H1 (cell line): ENCODE measurements around the gene MYL11. TPM values are rescaled to one million over a fixed set of nuclear protein-coding genes. Genes with fewer than 3 reads are reported as not detected.

ENCODE experiments used
- CTCF ChIA-PET: fragments of 300-600 bp; sonication (Branson Sonifier 250); formaldehyde crosslinking; loops from one replicate; lab custom pipeline; 2021; ENCODE audit not compliant: partially characterized antibody; lab: Charles Lee
- POLR2A ChIA-PET: fragments of 300-600 bp; sonication (Branson Sonifier 250); formaldehyde crosslinking; loops from one replicate; lab custom pipeline; 2021; ENCODE audit warnings: inconsistent platforms; ENCODE audit not compliant: partially characterized antibody; lab: Charles Lee
- DNase-seq, 2 experiments: peaks; one replicate each; pipeline versions ENCODE4 v3.0.0 to v3.0.0-alpha.2; 2010 to 2022; ENCODE audit warnings: low spot score in 2 of 2, low read depth in 1 of 2, mixed read lengths in 1 of 2
- FAIRE-seq: peaks from 2 replicates; lab custom pipeline; 2011; peaks lifted over from hg19 to GRCh38; lab: Jason Lieb, UNC
- H2AFZ ChIP-seq: 2 replicates; pipeline ENCODE4 v1.8.1; 2012; ENCODE audit warnings: low read length, inconsistent platforms
- H2AK5ac ChIP-seq: 2 replicates; pipeline ENCODE4 v1.6.1; 2013; ENCODE audit warnings: low read depth, low read length
- H2BK120ac ChIP-seq: replicated peaks from 2 replicates; pipeline ENCODE3; 2013; ENCODE audit warnings: low read depth, low read length, inconsistent platforms
- H2BK12ac ChIP-seq: 2 replicates; pipeline ENCODE4 v1.6.1; 2013; ENCODE audit warnings: low read depth, low read length
- H2BK15ac ChIP-seq: 2 replicates; pipeline ENCODE4 v1.6.1; 2013; ENCODE audit warnings: low read length
- H2BK20ac ChIP-seq: 2 replicates; pipeline ENCODE4 v1.6.1; 2013; ENCODE audit warnings: low read length
- H2BK5ac ChIP-seq: 2 replicates; pipeline ENCODE4 v1.6.1; 2013; ENCODE audit warnings: low read depth, low read length
- H3K14ac ChIP-seq: 2 replicates; pipeline ENCODE4 v1.6.1; 2013; ENCODE audit warnings: inconsistent platforms; ENCODE audit not compliant: insufficient read length
- H3K18ac ChIP-seq: 2 replicates; pipeline ENCODE4 v1.6.1; 2013; ENCODE audit warnings: low read length; ENCODE audit errors: extremely low read depth
- H3K23ac ChIP-seq: 2 replicates; pipeline ENCODE4 v1.6.1; 2013; ENCODE audit warnings: inconsistent platforms; ENCODE audit not compliant: insufficient read length
- H3K23me2 ChIP-seq: 2 replicates; pipeline ENCODE4 v1.6.1; 2013; ENCODE audit warnings: low read depth, low read length
- H3K27ac ChIP-seq: 2 replicates; pipeline ENCODE4 v1.6.1; 2011; ENCODE audit warnings: low read depth, low read length, inconsistent platforms
- H3K27me3 ChIP-seq, 4 experiments: replicated peaks in 1 of 4; 1 replicate in 1 of 4; 2 replicates in 3 of 4; pipeline versions ENCODE4 v1.6.1 to v1.8.1; 2011 to 2013; ENCODE audit warnings: low read length in 3 of 4, mild to moderate bottlenecking in 3 of 4, inconsistent platforms in 2 of 4, mixed read lengths in 2 of 4, moderate library complexity in 1 of 4; ENCODE audit not compliant: control insufficient read depth in 3 of 4, insufficient read depth in 3 of 4; ENCODE audit errors: extremely low read depth in 1 of 4
- H3K36me3 ChIP-seq, 4 experiments: 2 replicates each; pipeline versions ENCODE4 v1.6.1 to v1.8.1; 2011 to 2013; ENCODE audit warnings: mild to moderate bottlenecking in 4 of 4, low read length in 3 of 4, moderate library complexity in 2 of 4, control low read depth in 1 of 4, inconsistent platforms in 1 of 4; ENCODE audit not compliant: insufficient read depth in 4 of 4, control insufficient read depth in 2 of 4
- H3K4ac ChIP-seq: replicated peaks from 2 replicates; pipeline ENCODE3; 2013; ENCODE audit warnings: low read length, low read depth, mixed read lengths, inconsistent platforms; ENCODE audit not compliant: insufficient read length
- H3K4me1 ChIP-seq, 4 experiments: replicated peaks in 1 of 4; 1 replicate in 1 of 4; 2 replicates in 3 of 4; pipeline versions ENCODE4 v1.6.1 to v1.8.1; 2011 to 2013; ENCODE audit warnings: low read length in 3 of 4, inconsistent platforms in 2 of 4, mixed read lengths in 1 of 4; ENCODE audit not compliant: insufficient read depth in 4 of 4, control insufficient read depth in 3 of 4
- H3K4me2 ChIP-seq, 2 experiments: 2 replicates each; pipeline versions ENCODE4 v1.6.1 to v1.8.1; 2011 to 2013; ENCODE audit warnings: low read depth in 2 of 2, low read length in 2 of 2, control low read depth in 1 of 2, inconsistent platforms in 1 of 2, mild to moderate bottlenecking in 1 of 2; ENCODE audit not compliant: insufficient read depth in 1 of 2
- H3K4me3 ChIP-seq, 4 experiments: fragments of 200-600, 300-600 bp in 1 of 4; sonication (generic), shearing (Covaris generic), sonication (Bioruptor Twin) in 1 of 4; 2 replicates each; pipeline versions ENCODE4 v1.5.1 to v1.8.1; 2011 to 2016; ENCODE audit warnings: low read length in 4 of 4, low read depth in 3 of 4, control low read depth in 2 of 4, inconsistent platforms in 2 of 4, mild to moderate bottlenecking in 2 of 4, mixed read lengths in 1 of 4, moderate library complexity in 1 of 4; ENCODE audit not compliant: insufficient read depth in 2 of 4; ENCODE audit errors: extremely low read depth in 1 of 4
- H3K56ac ChIP-seq: replicated peaks from 2 replicates; pipeline ENCODE3; 2013; ENCODE audit warnings: low read depth, mild to moderate bottlenecking, mixed read lengths, low read length, inconsistent platforms; ENCODE audit not compliant: insufficient read length
- H3K79me1 ChIP-seq: 2 replicates; pipeline ENCODE4 v1.6.1; 2013; ENCODE audit warnings: low read depth, low read length, control low read depth
- H3K79me2 ChIP-seq, 2 experiments: 2 replicates each; pipeline versions ENCODE4 v1.6.1 to v1.8.1; 2012 to 2013; ENCODE audit warnings: low read length in 2 of 2, mild to moderate bottlenecking in 2 of 2, inconsistent platforms in 1 of 2; ENCODE audit not compliant: insufficient read depth in 2 of 2, control insufficient read depth in 1 of 2
- H3K9ac ChIP-seq, 4 experiments: replicated peaks in 1 of 4; 1 replicate in 1 of 4; 2 replicates in 3 of 4; pipeline versions ENCODE4 v1.6.1 to v1.8.1; 2011 to 2013; ENCODE audit warnings: low read depth in 3 of 4, low read length in 3 of 4, control low read depth in 2 of 4, mild to moderate bottlenecking in 2 of 4, moderate library complexity in 2 of 4, inconsistent platforms in 1 of 4; ENCODE audit errors: extremely low read depth in 1 of 4
- H3K9me3 ChIP-seq, 2 experiments: 2 replicates each; pipeline versions ENCODE4 v1.6.1 to v1.8.1; 2012 to 2013; ENCODE audit warnings: mild to moderate bottlenecking in 2 of 2, moderate library complexity in 2 of 2, control low read depth in 1 of 2, inconsistent platforms in 1 of 2, low read depth in 1 of 2, low read length in 1 of 2, mixed read lengths in 1 of 2; ENCODE audit not compliant: insufficient read depth in 2 of 2
- H4K20me1 ChIP-seq, 2 experiments: replicated peaks in 1 of 2; 2 replicates each; pipeline versions ENCODE3 to v1.8.1; 2011 to 2013; ENCODE audit warnings: inconsistent platforms in 2 of 2, low read length in 2 of 2, mild to moderate bottlenecking in 1 of 2; ENCODE audit not compliant: insufficient read depth in 2 of 2, control insufficient read depth in 1 of 2
- H4K5ac ChIP-seq: 2 replicates; pipeline ENCODE4 v1.6.1; 2013; ENCODE audit warnings: low read length, low read depth, mixed read lengths, inconsistent platforms; ENCODE audit not compliant: insufficient read length
- H4K8ac ChIP-seq: 2 replicates; pipeline ENCODE4 v1.8.0; 2013; ENCODE audit warnings: mild to moderate bottlenecking, moderate library complexity, low read length, inconsistent platforms; ENCODE audit not compliant: insufficient read depth; ENCODE audit errors: extremely low read depth
- H4K91ac ChIP-seq: replicated peaks from 2 replicates; pipeline ENCODE3; 2013; ENCODE audit warnings: low read length, mixed read lengths, inconsistent platforms; ENCODE audit not compliant: insufficient read length
- CEBPB ChIP-seq: IDR thresholded peaks from 2 replicates; pipeline ENCODE4 v1.6.1; 2012; ENCODE audit warnings: low read depth, low read length
- EZH2 ChIP-seq: fragments of 200-600 bp; sonication (generic); IDR thresholded peaks from 2 replicates; pipeline ENCODE4 v1.7.1; 2012; ENCODE audit warnings: low read depth, mild to moderate bottlenecking, moderate library complexity, low read length, inconsistent platforms; ENCODE audit not compliant: severe bottlenecking
- POLR2AphosphoS5 ChIP-seq: IDR thresholded peaks from 2 replicates; pipeline ENCODE4 v1.6.1; 2011; ENCODE audit warnings: low read depth, low read length
- WGBS, 2 experiments: shearing (Covaris generic) in 1 of 2; methylation state at CpG; one replicate each; pipeline versions ENCODE4 v1.1.6 to v1.1.7; 2013 to 2015; ENCODE audit warnings: low lambda C conversion rate in 2 of 2, mixed read lengths in 2 of 2, inconsistent platforms in 1 of 2, low coverage in 1 of 2, missing lambda C conversion rate in 1 of 2; ENCODE audit not compliant: insufficient replicate concordance in 2 of 2, insufficient coverage in 1 of 2, insufficient read length in 1 of 2; ENCODE audit errors: extremely low coverage in 1 of 2, missing lambda C conversion rate in 1 of 2; 5-methylcytosine and 5-hydroxymethylcytosine counted together
- polyA plus RNA-seq, 7 experiments: library from polyadenylated mRNA; depleted of rRNA in 3 of 7; stranded (reverse) in 5 of 7; unstranded in 2 of 7; fragments of >200 nt in 5 of 7; fragments of 200-250 nt in 2 of 7; gene quantifications; 1 replicate in 5 of 7; 2 replicates in 1 of 7; 4 replicates in 1 of 7; pipeline versions ENCODE4 v1.2.1 to v1.2.3, GENCODE V29; 2011 to 2013; ENCODE audit warnings: missing spikeins in 2 of 7, mixed read lengths in 2 of 7
- total RNA-seq: library from RNA; stranded (reverse); fragmentation: NEBNext Ultra II Directional; extraction: Animal tissue kit (Norgen Biotek cat#: 25700); gene quantifications from 2 replicates; pipeline ENCODE4 v1.2.1, GENCODE V29; 2021

Gene MYL11
- total and polyA plus RNA-seq, 2 of the 8 experiments (the other 6 are each of a cell fraction or from before 2014, with no cell fraction given) = 1.2 to 1.4 TPM

- POLR2A ChIA-PET = interaction anchor here (0.8 to 4.0 kb wide), 20 partner anchors 11 to 353 kb away, joined by 3 to 34 read pairs (median 3); partner anchors contain the start of genes ALDOA, CD2BP2, DCTPP1 and ZNF48
- Histone ChIP-seq H2BK20ac (no peak overlapping the region), H4K8ac (peak overlapping the region; percentile 71), H3K4me2 (peak overlapping the region; percentile 64 to 76), H3K9ac (peak overlapping the region in 1 of 4 experiments; percentile 20; a peak in 1 of 7 replicates), H3K36me3 (peaks cover 8 to 26% (median 12%) of the 10 kb centered on the region in 4 experiments), H2BK15ac (no peak overlapping the region), H2BK12ac (no peak overlapping the region), H3K4me1 (peaks cover 3 to 6% (median 5%) of the 10 kb centered on the region in 4 experiments; a peak in 6 of 7 replicates), H3K9me3 (no peaks in the 10 kb centered on the region), H4K20me1 (peaks cover 2 to 12% of the 10 kb centered on the region in 2 experiments), H3K4ac (no peak overlapping the region), H3K4me3 (peak overlapping the region; percentile 21 to 60 (median 34); a peak in 7 of 8 replicates), H2BK5ac (0 out of 2 replicates have a peak overlapping the region, but pooled peaks have one; percentile 32), H3K56ac (no peak overlapping the region), H3K23me2 (peaks cover 8% of the 10 kb centered on the region; the same call in 1 of the 2 replicates), H3K27me3 (no peaks in the 10 kb centered on the region), H3K18ac (no peak overlapping the region), H3K27ac (no peak overlapping the region), H2BK120ac (no peak overlapping the region), H4K5ac (no peak overlapping the region), H3K79me2 (no peaks in the 10 kb centered on the region), H4K91ac (no peak overlapping the region), H3K14ac (no peak overlapping the region), H2AFZ (no peak overlapping the region), H3K23ac (no peak overlapping the region), H2AK5ac (no peak overlapping the region)
- CTCF ChIA-PET = interaction anchor here (0.6 to 3.3 kb wide), 16 partner anchors 9 to 211 kb away, joined by 3 to 13 read pairs (median 3); partner anchors contain the start of genes DCTPP1, ZNF48 and ZNF771
- 61% methylated on average over 31 of the region's 31 CpGs; no CpG with 5 or more reads in 1 of the 2 experiments for WGBS, 2 experiments
- DNase-seq (no peak), FAIRE-seq (no peak)
- no peak for TF ChIP-seq POLR2AphosphoS5
- peak; percentile 48 for TF ChIP-seq EZH2
- TF ChIP-seq CEBPB = no peak
- TF ChIP-seq, all 59 proteins: peak for 1
- H3K79me1 ChIP-seq = peaks cover 6% of the 10 kb centered on the region; the same call in 1 of the 2 replicates
These were observed 44.0 kb downstream of the MYL11 start for GRCh38 chr16:30418350-30419181.
